GM18519 (cell line): Measurements from ENCODE around the gene HDAC4.

ENCODE experiments used
- ATAC-seq: cut with Tn5 transposase; IDR thresholded peaks from one replicate; pipeline ENCODE4 v1.9.1; 2021; ENCODE audit warnings: mild to moderate bottlenecking, moderate library complexity; ENCODE audit not compliant: unreplicated experiment, low FRiP score

HDAC4 gene

GRCh38 chr2:239311132-239312040 lies 89.4 kb downstream of the HDAC4 start:
- no peak for ATAC-seq

- no peak for ATAC-seq
Observed at GRCh38 chr2:239310401-239311061, 90.3 kb downstream of the HDAC4 start.

GRCh38 chr2:239309398-239310245 lies 91.2 kb downstream of the HDAC4 start:
- no peak for ATAC-seq

GRCh38 chr2:239308661-239309397 lies 92.0 kb downstream of the HDAC4 start:
- ATAC-seq = no peak

GRCh38 chr2:239307921-239308613 lies 92.8 kb downstream of the HDAC4 start:
- ATAC-seq = no peak

- no peak for ATAC-seq
Observed at GRCh38 chr2:239307221-239307569, 93.6 kb downstream of the HDAC4 start.

- ATAC-seq = no peak
Observed at GRCh38 chr2:239306274-239307220, 94.3 kb downstream of the HDAC4 start.

- ATAC-seq = no peak
Observed at GRCh38 chr2:239305771-239306170, 95.0 kb downstream of the HDAC4 start.

- ATAC-seq = no peak
Observed at GRCh38 chr2:239305222-239305575, 95.6 kb downstream of the HDAC4 start.

GRCh38 chr2:239304533-239305221 lies 96.1 kb downstream of the HDAC4 start:
- ATAC-seq = no peak

GRCh38 chr2:239303711-239304532 lies 96.9 kb downstream of the HDAC4 start:
- ATAC-seq = no peak

GRCh38 chr2:239302808-239303557 lies 97.8 kb downstream of the HDAC4 start:
- no peak for ATAC-seq

- ATAC-seq = no peak
Observed at GRCh38 chr2:239302083-239302807, 98.6 kb downstream of the HDAC4 start.

GRCh38 chr2:239300871-239301735 lies 99.7 kb downstream of the HDAC4 start:
- ATAC-seq = no peak

GRCh38 chr2:239300242-239300641 lies 100.6 kb downstream of the HDAC4 start:
- no peak for ATAC-seq
